Kidney (tissue), 14 donors: ENCODE measurements around the gene CCDC181. TPM values are rescaled to one million over a fixed set of nuclear protein-coding genes. Genes with fewer than 3 reads are reported as not detected.

Experiments
- DNase-seq, 5 donors: peaks; one replicate each; pipeline ENCODE4 v3.0.0-alpha.2; 2013 to 2020
- FAIRE-seq: peaks from 2 replicates; lab custom pipeline; 2012; peaks lifted over from hg19 to GRCh38; lab: Jason Lieb, UNC
- H3K27ac ChIP-seq, 2 donors: one replicate each; pipeline ENCODE4 v1.7.0; 2013; ENCODE audit warnings: low read depth in 2 of 2, low read length in 2 of 2, inconsistent platforms in 1 of 2
- H3K27me3 ChIP-seq: one replicate; pipeline ENCODE4 v1.7.1; 2013; ENCODE audit warnings: low read length, inconsistent platforms; ENCODE audit not compliant: control insufficient read depth, insufficient read depth
- H3K36me3 ChIP-seq, 3 donors: one replicate each; pipeline versions ENCODE4 v1.7.0 to v1.7.1; 2013; ENCODE audit warnings: low read length in 3 of 3, control low read depth in 1 of 3, inconsistent platforms in 1 of 3; ENCODE audit not compliant: insufficient read depth in 3 of 3, control insufficient read depth in 2 of 3
- H3K4me1 ChIP-seq, 3 donors: one replicate each; pipeline versions ENCODE4 v1.7.0 to v1.7.1; 2013; ENCODE audit warnings: low read length in 3 of 3, inconsistent platforms in 1 of 3, low read depth in 1 of 3; ENCODE audit not compliant: control insufficient read depth in 2 of 3, insufficient read depth in 2 of 3
- H3K4me3 ChIP-seq, 3 donors: one replicate each; pipeline versions ENCODE4 v1.7.0 to v1.8.1; 2013; ENCODE audit warnings: low read length in 3 of 3, control low read depth in 1 of 3, inconsistent platforms in 1 of 3
- H3K9ac ChIP-seq, 3 donors: one replicate each; pipeline versions ENCODE4 v1.7.0 to v1.7.1; 2013; ENCODE audit warnings: low read length in 3 of 3, control low read depth in 1 of 3, inconsistent platforms in 1 of 3
- H3K9me3 ChIP-seq, 3 donors: one replicate each; pipeline versions ENCODE4 v1.7.0 to v1.7.1; 2013; ENCODE audit warnings: low read length in 3 of 3, control low read depth in 1 of 3, inconsistent platforms in 1 of 3; ENCODE audit not compliant: control insufficient read depth in 2 of 3, insufficient read depth in 1 of 3
- intact Hi-C: fragments of 100-400 bp; cut with DNase I; formaldehyde crosslinking; loops from one replicate; pipeline ENCODE4 v1.11.1; 2022
- polyA plus RNA-seq: library from polyadenylated mRNA; stranded (reverse); fragments of 350-450 nt; fragmentation: Illumina TruSeq; extraction: RNeasy Lipid Tissue Mini Kit (QIAGEN cat#74804); gene quantifications from one replicate; pipeline ENCODE4 v1.2.3, GENCODE V29; 2014; ENCODE audit warnings: low read depth, low replicate concordance; ENCODE audit not compliant: insufficient read depth
- total RNA-seq: library from RNA; stranded (reverse); fragmentation: NEBNext Ultra II Directional; extraction: Animal tissue kit (Norgen Biotek cat#: 25700); gene quantifications from one replicate; pipeline ENCODE4 v1.2.1, GENCODE V29; 2021
- TF ChIP-seq, protein P1 (sequence below): IDR thresholded peaks from 3 replicates; pipeline ENCODE4 v1.5.1; 2012; ENCODE audit warnings: mild to moderate bottlenecking, moderate library complexity, borderline replicate concordance; ENCODE audit not compliant: insufficient read depth; ENCODE audit errors: extremely low read depth
- donor health status: control.
- donor health status: control.
- donor health status: control.
- donor health status: control.
- donor health status: control.
- donor health status: DM: yes; HTN: yes; CAD: no.
- donor health status: Normal renal cell carcinoma (clear cell type).

CCDC181 gene
- total and polyA plus RNA-seq, 2 donors from 2014 or later, result 4.8 to 8.2 TPM

DNA sequence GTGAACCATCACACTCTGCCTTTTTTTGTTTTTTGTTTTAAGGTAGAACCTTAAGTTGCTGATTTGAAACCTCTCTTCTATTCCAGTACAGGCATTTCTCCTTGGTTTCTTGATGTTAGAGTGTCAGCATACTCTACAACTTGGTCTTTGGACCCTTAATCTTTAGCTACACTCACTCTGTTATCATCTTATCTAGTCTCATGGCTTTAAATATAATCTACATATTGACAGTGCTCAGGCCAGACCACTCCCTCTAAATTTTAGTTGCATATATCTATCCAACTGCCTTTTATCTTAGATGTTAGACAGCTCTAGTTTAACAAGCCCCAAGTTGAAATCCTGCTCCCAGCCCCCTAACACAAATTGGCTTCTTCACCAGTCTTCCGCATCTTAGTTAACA lies 81.8 kb downstream of the CCDC181 start:
- intact Hi-C loops, result no loop called here
- FAIRE-seq (no peak), DNase-seq (no peak)
- TF ChIP-seq, protein P1, sequence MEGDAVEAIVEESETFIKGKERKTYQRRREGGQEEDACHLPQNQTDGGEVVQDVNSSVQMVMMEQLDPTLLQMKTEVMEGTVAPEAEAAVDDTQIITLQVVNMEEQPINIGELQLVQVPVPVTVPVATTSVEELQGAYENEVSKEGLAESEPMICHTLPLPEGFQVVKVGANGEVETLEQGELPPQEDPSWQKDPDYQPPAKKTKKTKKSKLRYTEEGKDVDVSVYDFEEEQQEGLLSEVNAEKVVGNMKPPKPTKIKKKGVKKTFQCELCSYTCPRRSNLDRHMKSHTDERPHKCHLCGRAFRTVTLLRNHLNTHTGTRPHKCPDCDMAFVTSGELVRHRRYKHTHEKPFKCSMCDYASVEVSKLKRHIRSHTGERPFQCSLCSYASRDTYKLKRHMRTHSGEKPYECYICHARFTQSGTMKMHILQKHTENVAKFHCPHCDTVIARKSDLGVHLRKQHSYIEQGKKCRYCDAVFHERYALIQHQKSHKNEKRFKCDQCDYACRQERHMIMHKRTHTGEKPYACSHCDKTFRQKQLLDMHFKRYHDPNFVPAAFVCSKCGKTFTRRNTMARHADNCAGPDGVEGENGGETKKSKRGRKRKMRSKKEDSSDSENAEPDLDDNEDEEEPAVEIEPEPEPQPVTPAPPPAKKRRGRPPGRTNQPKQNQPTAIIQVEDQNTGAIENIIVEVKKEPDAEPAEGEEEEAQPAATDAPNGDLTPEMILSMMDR, result no peak
- Histone ChIP-seq H3K27ac (no peak overlapping the region), H3K9ac (no peak overlapping the region), H3K9me3 (no peaks in the 10 kb centered on the region), H3K27me3 (no peaks in the 10 kb centered on the region), H3K4me3 (no peak overlapping the region), H3K4me1 (no peaks in the 10 kb centered on the region), H3K36me3 (no peaks in the 10 kb centered on the region)

Other genes with a start within 250 kb of the CCDC181 start
- gene NME7, start 59.7 kb downstream of the CCDC181 start, total RNA-seq, result 31.9 TPM
- gene NME7, start 59.7 kb downstream of the CCDC181 start, polyA plus RNA-seq, result 13.7 TPM
- 25.3 TPM for gene BLZF1, start 59.3 kb downstream of the CCDC181 start, total RNA-seq
- gene BLZF1, start 59.3 kb downstream of the CCDC181 start, polyA plus RNA-seq, result 10.3 TPM
- gene SLC19A2, start 58.5 kb upstream of the CCDC181 start, total RNA-seq, result 7.8 TPM
- gene SLC19A2, start 58.5 kb upstream of the CCDC181 start, polyA plus RNA-seq, result 10.9 TPM
- gene F5, start 159.0 kb upstream of the CCDC181 start, total RNA-seq, result 3.8 TPM
- 5.1 TPM for gene F5, start 159.0 kb upstream of the CCDC181 start, polyA plus RNA-seq
- gene SELP, start 202.7 kb upstream of the CCDC181 start, total RNA-seq, result 19.4 TPM
- 12.5 TPM for gene SELP, start 202.7 kb upstream of the CCDC181 start, polyA plus RNA-seq